ENCODE results near the gene PAQR8. TPM values are rescaled to one million over a fixed set of nuclear protein-coding genes. Genes with fewer than 3 reads are reported as not detected.

The PAQR8 gene
- total RNA-seq, 1 experiment from 2014 or later, result 3.7 TPM

GRCh38 chr6:52409499-52409898 is 47.5 kb downstream of the PAQR8 start:
- CTCF ChIA-PET, result no interaction called here
- H3K4me1 ChIP-seq (replicated peaks; ENCODE audit: insufficient read depth), result no peaks in the 10 kb centered on the region
- H3K27ac ChIP-seq, result no peak overlapping the region
- no peaks in the 10 kb centered on the region for H3K79me2 ChIP-seq (ENCODE audit: low read depth)
- no peak for DNase-seq
- H3K9me3 ChIP-seq (ENCODE audit: insufficient read depth, low read depth), result no peaks in the 10 kb centered on the region
- H3K9me2 ChIP-seq (ENCODE audit: insufficient read depth), result no peaks in the 10 kb centered on the region
- intact Hi-C loops (cut with micrococcal nuclease; ENCODE audit: unreplicated experiment), result no loop called here
- H3K4me3 ChIP-seq, result no peak overlapping the region
- H3K27me3 ChIP-seq (ENCODE audit: insufficient read depth, low read depth), result no peaks in the 10 kb centered on the region
- no peak for TF ChIP-seq CTCF (conservative IDR thresholded peaks at IDR 0.05)
- TF ChIP-seq EZH2 (IDR thresholded peaks at IDR 0.05; ENCODE audit: low read depth), result no peak
- no peaks in the 10 kb centered on the region for H4K20me1 ChIP-seq (ENCODE audit: insufficient read depth)
- H3K36me3 ChIP-seq (ENCODE audit: low read depth), result no peaks in the 10 kb centered on the region
- no peak overlapping the region for H3K4me2 ChIP-seq
- no TSS peak for BruUV-seq (replicated peaks)
- no peak overlapping the region for H2AFZ ChIP-seq
- no peaks in the 10 kb centered on the region for H3F3A ChIP-seq (ENCODE audit: insufficient read depth, low read depth)
- POLR2A ChIA-PET (ENCODE audit: unreplicated experiment), result no interaction called here

- DNase-seq, result no peak
- no peaks in the 10 kb centered on the region for H3K9me3 ChIP-seq (ENCODE audit: insufficient read depth, low read depth)
- H3F3A ChIP-seq (ENCODE audit: insufficient read depth, low read depth), result no peaks in the 10 kb centered on the region
- H3K4me3 ChIP-seq, result no peak overlapping the region
- no peaks in the 10 kb centered on the region for H3K9me2 ChIP-seq (ENCODE audit: insufficient read depth)
- no peak overlapping the region for H3K4me2 ChIP-seq
- no TSS peak for BruUV-seq (replicated peaks)
- no peak overlapping the region for H3K27ac ChIP-seq
- H3K27me3 ChIP-seq (ENCODE audit: insufficient read depth, low read depth), result no peaks in the 10 kb centered on the region
- no peak for TF ChIP-seq CTCF (conservative IDR thresholded peaks at IDR 0.05)
- no peak for TF ChIP-seq EZH2 (IDR thresholded peaks at IDR 0.05; ENCODE audit: low read depth)
- no peaks in the 10 kb centered on the region for H4K20me1 ChIP-seq (ENCODE audit: insufficient read depth)
- peaks cover 3% of the 10 kb centered on the region for H3K4me1 ChIP-seq (replicated peaks; ENCODE audit: insufficient read depth)
- no peaks in the 10 kb centered on the region for H3K79me2 ChIP-seq (ENCODE audit: low read depth)
- intact Hi-C loops (cut with micrococcal nuclease; ENCODE audit: unreplicated experiment), result no loop called here
- no peaks in the 10 kb centered on the region for H3K36me3 ChIP-seq (ENCODE audit: low read depth)
- CTCF ChIA-PET, result no interaction called here
- no peak overlapping the region for H2AFZ ChIP-seq
- POLR2A ChIA-PET (ENCODE audit: unreplicated experiment), result no interaction called here
These were observed 49.0 kb downstream of the PAQR8 start for GRCh38 chr6:52410979-52411378.

- no peaks in the 10 kb centered on the region for H4K20me1 ChIP-seq (ENCODE audit: insufficient read depth)
- H2AFZ ChIP-seq, result no peak overlapping the region
- BruUV-seq (replicated peaks), result no TSS peak
- no peaks in the 10 kb centered on the region for H3K27me3 ChIP-seq (ENCODE audit: insufficient read depth, low read depth)
- H3K4me2 ChIP-seq, result no peak overlapping the region
- no peaks in the 10 kb centered on the region for H3K9me2 ChIP-seq (ENCODE audit: insufficient read depth)
- H3K79me2 ChIP-seq (ENCODE audit: low read depth), result no peaks in the 10 kb centered on the region
- no peaks in the 10 kb centered on the region for H3F3A ChIP-seq (ENCODE audit: insufficient read depth, low read depth)
- no peaks in the 10 kb centered on the region for H3K36me3 ChIP-seq (ENCODE audit: low read depth)
- no peak for DNase-seq
- ChIA-PET CTCF (no interaction called here), POLR2A (ENCODE audit: unreplicated experiment) (no interaction called here)
- intact Hi-C loops (cut with micrococcal nuclease; ENCODE audit: unreplicated experiment), result no loop called here
- no peak overlapping the region for H3K27ac ChIP-seq
- H3K4me3 ChIP-seq, result no peak overlapping the region
- TF ChIP-seq EZH2 (IDR thresholded peaks at IDR 0.05; ENCODE audit: low read depth) (no peak), CTCF (conservative IDR thresholded peaks at IDR 0.05) (no peak)
- H3K9me3 ChIP-seq (ENCODE audit: insufficient read depth, low read depth), result no peaks in the 10 kb centered on the region
- H3K4me1 ChIP-seq (replicated peaks; ENCODE audit: insufficient read depth), result peaks cover 8% of the 10 kb centered on the region
These were observed 50.0 kb downstream of the PAQR8 start for GRCh38 chr6:52411911-52412310.

Data from PC-9 (cell line).